H9 (cell line): Measurements from ENCODE around the gene OGDH. TPM values are rescaled to one million over a fixed set of nuclear protein-coding genes. Genes with fewer than 3 reads are reported as not detected.

Experiments used
- DNase-seq: peaks from one replicate; pipeline ENCODE4 v3.0.0-alpha.2; 2017
- H2AFZ ChIP-seq: one replicate; pipeline ENCODE4 v1.6.1; 2013; ENCODE audit warnings: mild to moderate bottlenecking, low read length, control low read depth, moderate library complexity
- H2AK5ac ChIP-seq: 2 replicates; pipeline ENCODE4 v1.6.1; 2013; ENCODE audit warnings: low read length, control low read depth, mixed read lengths; ENCODE audit not compliant: insufficient read length
- H2BK120ac ChIP-seq: one replicate; pipeline ENCODE4 v1.6.1; 2013; ENCODE audit warnings: low read depth, mild to moderate bottlenecking, low read length, control low read depth, inconsistent platforms; ENCODE audit not compliant: poor library complexity, severe bottlenecking
- H2BK12ac ChIP-seq: 2 replicates; pipeline ENCODE4 v1.6.1; 2013; ENCODE audit warnings: low read length, control low read depth, mixed read lengths, low read depth; ENCODE audit not compliant: insufficient read length
- H2BK15ac ChIP-seq: 2 replicates; pipeline ENCODE4 v1.6.1; 2013; ENCODE audit warnings: low read depth, low read length, control low read depth
- H2BK20ac ChIP-seq: one replicate; pipeline ENCODE4 v1.6.1; 2013; ENCODE audit warnings: low read depth, mild to moderate bottlenecking, low read length, control low read depth, inconsistent platforms; ENCODE audit not compliant: poor library complexity, severe bottlenecking
- H2BK5ac ChIP-seq: 2 replicates; pipeline ENCODE4 v1.6.1; 2013; ENCODE audit warnings: low read length, control low read depth, mixed read lengths; ENCODE audit not compliant: insufficient read length
- H3K14ac ChIP-seq: 2 replicates; pipeline ENCODE4 v1.6.1; 2013; ENCODE audit warnings: low read length, control low read depth; ENCODE audit not compliant: insufficient read depth
- H3K18ac ChIP-seq: 2 replicates; pipeline ENCODE4 v1.6.1; 2013; ENCODE audit warnings: low read depth, mild to moderate bottlenecking, mixed read lengths, low read length, control low read depth; ENCODE audit not compliant: insufficient read length
- H3K23ac ChIP-seq: 2 replicates; pipeline ENCODE4 v1.6.1; 2013; ENCODE audit warnings: low read length, control low read depth, mixed read lengths, low read depth; ENCODE audit not compliant: insufficient read length
- H3K23me2 ChIP-seq: 2 replicates; pipeline ENCODE4 v1.6.1; 2013; ENCODE audit warnings: low read depth, mild to moderate bottlenecking, mixed read lengths, low read length, control low read depth; ENCODE audit not compliant: insufficient read length, poor library complexity, severe bottlenecking
- H3K27ac ChIP-seq: 2 replicates; pipeline ENCODE4 v1.5.1; 2013; ENCODE audit warnings: low read length, control low read depth, mixed read lengths, low read depth; ENCODE audit not compliant: insufficient read length
- H3K27me3 ChIP-seq: 2 replicates; pipeline ENCODE4 v1.6.1; 2013; ENCODE audit warnings: low read length, control low read depth, inconsistent platforms; ENCODE audit not compliant: insufficient read depth
- H3K4ac ChIP-seq: 2 replicates; pipeline ENCODE4 v1.6.1; 2013; ENCODE audit warnings: low read depth, mild to moderate bottlenecking, control low read depth, inconsistent platforms, low read length, moderate library complexity
- H3K4me1 ChIP-seq: 2 replicates; pipeline ENCODE4 v1.6.1; 2013; ENCODE audit warnings: low read length, control low read depth, inconsistent platforms; ENCODE audit not compliant: insufficient read depth
- H3K4me2 ChIP-seq: 2 replicates; pipeline ENCODE4 v1.6.1; 2013; ENCODE audit warnings: low read length, control low read depth, mixed read lengths; ENCODE audit not compliant: insufficient read length, insufficient read depth
- H3K56ac ChIP-seq: 2 replicates; pipeline ENCODE4 v1.6.1; 2013; ENCODE audit warnings: low read depth, mild to moderate bottlenecking, mixed read lengths, low read length, control low read depth; ENCODE audit not compliant: insufficient read length
- H3K79me1 ChIP-seq: 2 replicates; pipeline ENCODE4 v1.6.1; 2013; ENCODE audit warnings: low read depth, mild to moderate bottlenecking, moderate library complexity, low read length, control low read depth, inconsistent platforms; ENCODE audit not compliant: insufficient read depth, poor library complexity, severe bottlenecking
- H3K79me2 ChIP-seq: 2 replicates; pipeline ENCODE4 v1.6.1; 2013; ENCODE audit warnings: low read length, control low read depth, inconsistent platforms; ENCODE audit not compliant: insufficient read depth
- H3K9ac ChIP-seq: 2 replicates; pipeline ENCODE4 v1.6.1; 2013; ENCODE audit warnings: low read length, control low read depth, mixed read lengths; ENCODE audit not compliant: insufficient read length; ENCODE audit errors: extremely low read depth
- H3K9me3 ChIP-seq: one replicate; pipeline ENCODE4 v1.6.1; 2013; ENCODE audit warnings: low read depth, low read length, inconsistent platforms; ENCODE audit not compliant: control insufficient read depth
- H3T11ph ChIP-seq: one replicate; pipeline ENCODE4 v1.6.1; 2013; ENCODE audit warnings: mild to moderate bottlenecking, low read length, control low read depth, inconsistent platforms
- H4K20me1 ChIP-seq: one replicate; pipeline ENCODE4 v1.6.1; 2013; ENCODE audit not compliant: control insufficient read depth, insufficient read length, insufficient read depth
- H4K5ac ChIP-seq: 2 replicates; pipeline ENCODE4 v1.6.1; 2013; ENCODE audit warnings: low read depth, mild to moderate bottlenecking, mixed read lengths, low read length, control low read depth; ENCODE audit not compliant: insufficient read length
- H4K8ac ChIP-seq: replicated peaks from 2 replicates; pipeline ENCODE4 v1.6.1; 2013; ENCODE audit warnings: low read length, control low read depth, mixed read lengths, low read depth; ENCODE audit not compliant: insufficient read length
- H4K91ac ChIP-seq: 2 replicates; pipeline ENCODE4 v1.6.1; 2013; ENCODE audit warnings: low read depth, mild to moderate bottlenecking, moderate library complexity, mixed read lengths, low read length, control low read depth; ENCODE audit not compliant: insufficient read length
- H3K27ac Mint-ChIP-seq, 3 experiments: 2 replicates in 2 of 3; 3 replicates in 1 of 3; pipeline ENCODE4 v1.8.0; 2020 to 2021; ENCODE audit warnings: mixed read lengths in 3 of 3, mild to moderate bottlenecking in 1 of 3, moderate library complexity in 1 of 3
- H3K27me3 Mint-ChIP-seq: 2 replicates; pipeline ENCODE4 v1.8.0; 2021; ENCODE audit warnings: low read depth, mild to moderate bottlenecking, moderate library complexity, mixed read lengths
- H3K36me3 Mint-ChIP-seq, 3 experiments: 2 replicates in 2 of 3; 3 replicates in 1 of 3; pipeline ENCODE4 v1.8.0; 2020 to 2021; ENCODE audit warnings: low read depth in 3 of 3, mixed read lengths in 3 of 3; ENCODE audit not compliant: insufficient read depth in 1 of 3
- H3K4me1 Mint-ChIP-seq, 2 experiments: 2 replicates each; pipeline ENCODE4 v1.8.0; 2020; ENCODE audit warnings: mixed read lengths in 2 of 2
- H3K4me3 Mint-ChIP-seq, 2 experiments: 2 replicates in 1 of 2; 3 replicates in 1 of 2; pipeline ENCODE4 v1.8.0; 2020 to 2021; ENCODE audit warnings: mild to moderate bottlenecking in 2 of 2, mixed read lengths in 2 of 2, moderate library complexity in 1 of 2
- H3K9me3 Mint-ChIP-seq, 2 experiments: 2 replicates in 1 of 2; 3 replicates in 1 of 2; pipeline ENCODE4 v1.8.0; 2020; ENCODE audit warnings: mild to moderate bottlenecking in 2 of 2, mixed read lengths in 2 of 2, moderate library complexity in 1 of 2
- CTCF ChIP-seq: fragments of 200-600 bp; sonication (generic); conservative IDR thresholded peaks from 3 replicates; pipeline ENCODE4 v1.8.0; 2021; ENCODE audit warnings: antibody characterized with exemption, mild to moderate bottlenecking
- whole genome bisulfite sequencing: extraction: QIAGEN DNeasy Blood & Tissue Kit; methylation state at CpG from one replicate; pipeline ENCODE4 v1.1.7; 2013; ENCODE audit warnings: missing lambda C conversion rate, low lambda C conversion rate, mixed read lengths; ENCODE audit not compliant: insufficient read length; ENCODE audit errors: extremely low coverage; 5-methylcytosine and 5-hydroxymethylcytosine counted together
- total RNA-seq: library from RNA; stranded (reverse); gene quantifications from 2 replicates; pipeline ENCODE4 v1.2.1, GENCODE V29; 2021

The OGDH gene
- total RNA-seq, 1 experiment from 2014 or later = 77.3 TPM

DNA sequence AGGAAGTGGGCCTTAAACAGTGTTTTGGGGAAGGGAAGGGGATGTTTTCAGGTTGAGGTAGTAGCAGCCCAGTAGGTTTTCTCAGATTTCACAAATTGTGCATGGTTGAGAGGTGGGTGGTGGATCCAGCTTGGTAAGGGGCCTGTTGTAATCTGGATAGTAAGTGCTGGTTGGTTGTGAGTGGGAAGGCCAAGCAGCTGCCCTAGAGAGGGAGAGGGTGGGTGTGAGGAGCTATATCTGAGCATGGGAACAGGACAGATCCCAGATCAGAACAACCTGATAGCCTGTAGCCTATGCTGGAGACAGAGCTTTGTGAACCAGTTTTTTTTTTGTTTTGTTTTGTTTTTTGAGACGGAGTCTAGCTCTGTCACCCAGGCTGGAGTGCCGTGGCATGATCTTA, 88.3 kb downstream of the OGDH start:
- H3K27ac Mint-ChIP-seq = peak overlapping the region in 2 of 3 experiments; percentile 15 to 70; a peak in 3 of 7 replicates
- no peak overlapping the region for H3K4me3 Mint-ChIP-seq
- no peaks in the 10 kb centered on the region; a peak in 1 of 5 replicates for H3K9me3 Mint-ChIP-seq
- H3K14ac ChIP-seq = no peak overlapping the region
- H3K18ac ChIP-seq = no peak overlapping the region
- H3K27me3 Mint-ChIP-seq = no peaks in the 10 kb centered on the region
- H3K79me2 ChIP-seq = no peaks in the 10 kb centered on the region
- no peak overlapping the region for H2AFZ ChIP-seq
- no peak overlapping the region for H3T11ph ChIP-seq
- no peaks in the 10 kb centered on the region for H3K23me2 ChIP-seq
- no CpG with 5 or more reads among the region's 2 CpGs for WGBS
- no peak overlapping the region for H3K27ac ChIP-seq
- H4K20me1 ChIP-seq = no peaks in the 10 kb centered on the region
- no peak overlapping the region for H3K4me2 ChIP-seq
- H2BK15ac ChIP-seq = no peak overlapping the region
- no peak overlapping the region for H3K4ac ChIP-seq
- no peaks in the 10 kb centered on the region for H3K27me3 ChIP-seq
- H3K4me1 ChIP-seq = no peaks in the 10 kb centered on the region
- no peak overlapping the region for H2BK12ac ChIP-seq
- H4K5ac ChIP-seq = no peak overlapping the region
- no peak overlapping the region for H4K91ac ChIP-seq
- H3K23ac ChIP-seq = no peak overlapping the region
- TF ChIP-seq CTCF = no peak
- no peak overlapping the region for H2BK120ac ChIP-seq
- no peaks in the 10 kb centered on the region for H3K79me1 ChIP-seq
- H2BK5ac ChIP-seq = no peak overlapping the region
- peaks cover 44 to 59% (median 56%) of the 10 kb centered on the region in 3 experiments for H3K36me3 Mint-ChIP-seq
- H3K4me1 Mint-ChIP-seq = no peaks in the 10 kb centered on the region
- H2AK5ac ChIP-seq = no peak overlapping the region
- H3K56ac ChIP-seq = no peak overlapping the region
- H4K8ac ChIP-seq = no peak overlapping the region
- no peak overlapping the region for H3K9ac ChIP-seq
- H3K9me3 ChIP-seq = no peaks in the 10 kb centered on the region
- H2BK20ac ChIP-seq = no peak overlapping the region
- no peak for DNase-seq
